Transverse colon (tissue), 4 donors: ENCODE data around the gene GPC6. TPM values are rescaled to one million over a fixed set of nuclear protein-coding genes. Genes with fewer than 3 reads are reported as not detected.

Experiments used
- DNase-seq: peaks from one replicate; pipeline ENCODE4 v3.0.0-alpha.2; 2019
- H3K27ac ChIP-seq, 4 donors: fragments of 200-600 bp; sonication (generic); 2 replicates each; pipeline ENCODE4 v1.5.1; 2016 to 2018; ENCODE audit warnings: inconsistent platforms in 4 of 4
- H3K27me3 ChIP-seq: fragments of 200-600 bp; sonication (generic); 2 replicates; pipeline ENCODE4 v1.5.1; 2017; ENCODE audit warnings: inconsistent platforms
- H3K36me3 ChIP-seq, 4 donors: fragments of 200-600 bp; sonication (generic); 2 replicates each; pipeline ENCODE4 v1.5.1; 2017 to 2019; ENCODE audit warnings: inconsistent platforms in 4 of 4
- H3K4me1 ChIP-seq, 4 donors: fragments of 200-600 bp; sonication (generic); 2 replicates each; pipeline ENCODE4 v1.5.1; 2017 to 2020; ENCODE audit warnings: inconsistent platforms in 4 of 4
- H3K4me3 ChIP-seq, 4 donors: fragments of 200-600 bp; sonication (generic); 1 replicate in 1 of 4; 2 replicates in 3 of 4; pipeline versions ENCODE4 v1.5.1 to v1.6.1; 2017 to 2019; ENCODE audit warnings: inconsistent platforms in 4 of 4
- H3K9me3 ChIP-seq, 2 donors: fragments of 200-600 bp; sonication (generic); 2 replicates each; pipeline ENCODE4 v1.5.1; 2017 to 2019; ENCODE audit warnings: inconsistent platforms in 2 of 2
- EP300 ChIP-seq: sonication (generic); formaldehyde crosslinking; IDR thresholded peaks from one replicate; pipeline ENCODE4 v1.6.1; 2017; ENCODE audit warnings: antibody characterized with exemption, low read depth
- POLR2A ChIP-seq: fragments of 450-650 bp; IDR thresholded peaks from one replicate; pipeline ENCODE4 v1.6.1; 2016; ENCODE audit warnings: antibody characterized with exemption, mild to moderate bottlenecking, moderate library complexity
- POLR2AphosphoS5 ChIP-seq, 3 donors: sonication (generic); formaldehyde crosslinking; IDR thresholded peaks; one replicate each; pipeline ENCODE4 v1.6.1; 2016; ENCODE audit warnings: antibody characterized with exemption in 3 of 3
- WGBS, 2 donors: methylation state at CpG; one replicate each; pipeline ENCODE4 v1.1.5; 2018; ENCODE audit warnings: low coverage in 1 of 2; 5-methylcytosine and 5-hydroxymethylcytosine counted together
- in situ Hi-C, 4 donors: fragments of 200-750 bp; cut with MboI; loops; one replicate each; pipeline versions ENCODE4 v1.15.0 to v1.15.1; 2017; ENCODE audit warnings: low sequenced_read_pairs in 3 of 4, low pct_ligation_motif_present in 1 of 4, low pct_unique_long_range_greater_than_20kb in 1 of 4
- intact Hi-C: fragments of 100-400 bp; cut with DNase I; formaldehyde crosslinking; loops from one replicate; pipeline ENCODE4 v1.15.1; 2023; ENCODE audit warnings: low total_unique reads
- small RNA-seq, 4 donors: library from RNA; depleted of rRNA; stranded (forward); fragments of <200 nt; gene quantifications; one replicate each; pipeline ENCODE3, GENCODE V24; 2016
- total RNA-seq, 4 donors: library from RNA; depleted of rRNA; stranded (reverse); fragments of >200 nt; gene quantifications; one replicate each; pipeline ENCODE4 v1.1.0, GENCODE V29; 2016
- TF ChIP-seq, protein P1 (sequence below), 5 experiments: fragments of 200-600 bp in 3 of 5; fragments of 450-650 bp in 2 of 5; sonication (generic) in 3 of 5; IDR thresholded peaks; 1 replicate in 2 of 5; 2 replicates in 3 of 5; pipeline ENCODE4 v1.5.1; 2016 to 2017; ENCODE audit warnings: antibody characterized with exemption in 5 of 5, inconsistent platforms in 3 of 5, mild to moderate bottlenecking in 2 of 5, moderate library complexity in 1 of 5

The GPC6 gene
- total RNA-seq, 4 donors from 2014 or later, result 0.75 to 5.7 (median 4.0) TPM

GRCh38 chr13:94454334-94454733 lies 1227.7 kb downstream of the GPC6 start:
- TF ChIP-seq, protein P1, sequence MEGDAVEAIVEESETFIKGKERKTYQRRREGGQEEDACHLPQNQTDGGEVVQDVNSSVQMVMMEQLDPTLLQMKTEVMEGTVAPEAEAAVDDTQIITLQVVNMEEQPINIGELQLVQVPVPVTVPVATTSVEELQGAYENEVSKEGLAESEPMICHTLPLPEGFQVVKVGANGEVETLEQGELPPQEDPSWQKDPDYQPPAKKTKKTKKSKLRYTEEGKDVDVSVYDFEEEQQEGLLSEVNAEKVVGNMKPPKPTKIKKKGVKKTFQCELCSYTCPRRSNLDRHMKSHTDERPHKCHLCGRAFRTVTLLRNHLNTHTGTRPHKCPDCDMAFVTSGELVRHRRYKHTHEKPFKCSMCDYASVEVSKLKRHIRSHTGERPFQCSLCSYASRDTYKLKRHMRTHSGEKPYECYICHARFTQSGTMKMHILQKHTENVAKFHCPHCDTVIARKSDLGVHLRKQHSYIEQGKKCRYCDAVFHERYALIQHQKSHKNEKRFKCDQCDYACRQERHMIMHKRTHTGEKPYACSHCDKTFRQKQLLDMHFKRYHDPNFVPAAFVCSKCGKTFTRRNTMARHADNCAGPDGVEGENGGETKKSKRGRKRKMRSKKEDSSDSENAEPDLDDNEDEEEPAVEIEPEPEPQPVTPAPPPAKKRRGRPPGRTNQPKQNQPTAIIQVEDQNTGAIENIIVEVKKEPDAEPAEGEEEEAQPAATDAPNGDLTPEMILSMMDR (IDR thresholded peaks at IDR 0.05), result no peak
- TF ChIP-seq EP300 (no peak), POLR2A (no peak), POLR2AphosphoS5 (IDR thresholded peaks at IDR 0.05) (no peak)
- intact Hi-C loops, result no loop called here
- Histone ChIP-seq H3K9me3 (no peaks in the 10 kb centered on the region), H3K4me3 (no peak overlapping the region), H3K27me3 (no peaks in the 10 kb centered on the region), H3K36me3 (no peaks in the 10 kb centered on the region), H3K4me1 (no peaks in the 10 kb centered on the region), H3K27ac (no peak overlapping the region)
- in situ Hi-C loops, result no loop called here
- DNase-seq, result no peak

GRCh38 chr13:94454906-94455305 lies 1228.3 kb downstream of the GPC6 start:
- 68 to 69% methylated on average over 2 of the region's 2 CpGs for WGBS, 2 donors
- in situ Hi-C loops, result no loop called here

GRCh38 chr13:94455414-94455813 lies 1228.8 kb downstream of the GPC6 start:
- Histone ChIP-seq H3K36me3 (no peaks in the 10 kb centered on the region), H3K4me3 (no peak overlapping the region), H3K4me1 (no peaks in the 10 kb centered on the region), H3K27ac (no peak overlapping the region), H3K27me3 (no peaks in the 10 kb centered on the region), H3K9me3 (no peaks in the 10 kb centered on the region)
- in situ Hi-C loops, result no loop called here
- no peak for DNase-seq
- WGBS, 2 donors, result 33 to 54% methylated on average over 2 of the region's 2 CpGs
- intact Hi-C loops, result no loop called here
- TF ChIP-seq, protein P1 (IDR thresholded peaks at IDR 0.05), result no peak
- TF ChIP-seq EP300 (no peak), POLR2AphosphoS5 (IDR thresholded peaks at IDR 0.05) (no peak), POLR2A (no peak)

More at GRCh38 chr13:94454906-94455305, 1228.3 kb downstream of the GPC6 start:
- intact Hi-C loops, result no loop called here
- no peaks in the 10 kb centered on the region for H3K4me1 ChIP-seq
- TF ChIP-seq POLR2AphosphoS5 (IDR thresholded peaks at IDR 0.05) (no peak), POLR2A (no peak), EP300 (no peak)
- TF ChIP-seq, protein P1 (IDR thresholded peaks at IDR 0.05), result no peak
- no peak overlapping the region for H3K4me3 ChIP-seq
- no peak overlapping the region for H3K27ac ChIP-seq
- H3K36me3 ChIP-seq, result no peaks in the 10 kb centered on the region
- H3K9me3 ChIP-seq, result no peaks in the 10 kb centered on the region
- H3K27me3 ChIP-seq, result no peaks in the 10 kb centered on the region
- DNase-seq, result no peak

Small RNA genes lying within 50 kb of the gene (small RNA-seq; reads per million reads assigned to genes)
- gene RNA5SP35, result 0 to 0.12 (median 0) reads per million in 4 donors
